DND-41 (cell line): ENCODE results near the gene HYKK.

ENCODE experiments used
- ATAC-seq: fragments of 200-7000 bp; cut with Tn5 transposase; 3 replicates; pipeline ENCODE4 v1.9.1; 2021; ENCODE audit warnings: low read depth; ENCODE audit not compliant: insufficient read depth
- DNase-seq: peaks from one replicate; pipeline ENCODE4 v3.0.0-alpha.2; 2020
- H2AFZ ChIP-seq: 2 replicates; pipeline ENCODE4 v1.6.0; 2012; ENCODE audit warnings: low read depth, low read length
- H3K27ac ChIP-seq: 2 replicates; pipeline ENCODE4 v1.5.1; 2012; ENCODE audit warnings: low read length, inconsistent platforms
- H3K27me3 ChIP-seq: fragments of 200-600 bp; sonication (generic); 2 replicates; pipeline ENCODE4 v1.6.0; 2012; ENCODE audit warnings: low read length, mild to moderate bottlenecking, inconsistent platforms; ENCODE audit not compliant: insufficient read depth, poor library complexity
- H3K36me3 ChIP-seq: 2 replicates; pipeline ENCODE4 v1.5.1; 2012; ENCODE audit warnings: low read length, inconsistent platforms; ENCODE audit not compliant: insufficient read depth
- H3K4me1 ChIP-seq: 2 replicates; pipeline ENCODE4 v1.5.1; 2012; ENCODE audit warnings: mild to moderate bottlenecking, low read length; ENCODE audit not compliant: insufficient read depth
- H3K4me2 ChIP-seq: 2 replicates; pipeline ENCODE4 v1.6.0; 2012; ENCODE audit warnings: mild to moderate bottlenecking, moderate library complexity, low read length, inconsistent platforms; ENCODE audit not compliant: insufficient read depth
- H3K4me3 ChIP-seq, 2 experiments: fragments of 200-600 bp in 1 of 2; shearing (Covaris generic) in 1 of 2; 2 replicates each; pipeline ENCODE4 v1.5.1; 2012 to 2016; ENCODE audit warnings: inconsistent platforms in 2 of 2, low read length in 2 of 2, mild to moderate bottlenecking in 2 of 2, low read depth in 1 of 2, moderate library complexity in 1 of 2
- H3K79me2 ChIP-seq: 2 replicates; pipeline ENCODE4 v1.6.0; 2012; ENCODE audit warnings: low read length, inconsistent platforms; ENCODE audit not compliant: insufficient read depth
- H3K9ac ChIP-seq: 2 replicates; pipeline ENCODE4 v1.6.0; 2012; ENCODE audit warnings: low read depth, mild to moderate bottlenecking, inconsistent platforms, low read length, moderate library complexity
- H3K9me3 ChIP-seq: 2 replicates; pipeline ENCODE4 v1.5.1; 2012; ENCODE audit warnings: low read length, moderate library complexity, mild to moderate bottlenecking, inconsistent platforms; ENCODE audit not compliant: insufficient read depth, severe bottlenecking
- H4K20me1 ChIP-seq: 2 replicates; pipeline ENCODE4 v1.6.0; 2012; ENCODE audit warnings: low read length; ENCODE audit not compliant: insufficient read depth
- EZH2 ChIP-seq: IDR thresholded peaks from 3 replicates; pipeline ENCODE4 v1.6.1; 2012; ENCODE audit warnings: borderline replicate concordance, low read depth, mild to moderate bottlenecking, moderate library complexity, low read length, inconsistent platforms; ENCODE audit not compliant: severe bottlenecking
- TF ChIP-seq, protein P1 (sequence below): IDR thresholded peaks from 2 replicates; pipeline ENCODE4 v1.5.1; 2012; ENCODE audit warnings: borderline replicate concordance, low read length, moderate library complexity, mild to moderate bottlenecking; ENCODE audit not compliant: poor library complexity, severe bottlenecking; ENCODE audit errors: extremely low read depth

HYKK gene

DNA sequence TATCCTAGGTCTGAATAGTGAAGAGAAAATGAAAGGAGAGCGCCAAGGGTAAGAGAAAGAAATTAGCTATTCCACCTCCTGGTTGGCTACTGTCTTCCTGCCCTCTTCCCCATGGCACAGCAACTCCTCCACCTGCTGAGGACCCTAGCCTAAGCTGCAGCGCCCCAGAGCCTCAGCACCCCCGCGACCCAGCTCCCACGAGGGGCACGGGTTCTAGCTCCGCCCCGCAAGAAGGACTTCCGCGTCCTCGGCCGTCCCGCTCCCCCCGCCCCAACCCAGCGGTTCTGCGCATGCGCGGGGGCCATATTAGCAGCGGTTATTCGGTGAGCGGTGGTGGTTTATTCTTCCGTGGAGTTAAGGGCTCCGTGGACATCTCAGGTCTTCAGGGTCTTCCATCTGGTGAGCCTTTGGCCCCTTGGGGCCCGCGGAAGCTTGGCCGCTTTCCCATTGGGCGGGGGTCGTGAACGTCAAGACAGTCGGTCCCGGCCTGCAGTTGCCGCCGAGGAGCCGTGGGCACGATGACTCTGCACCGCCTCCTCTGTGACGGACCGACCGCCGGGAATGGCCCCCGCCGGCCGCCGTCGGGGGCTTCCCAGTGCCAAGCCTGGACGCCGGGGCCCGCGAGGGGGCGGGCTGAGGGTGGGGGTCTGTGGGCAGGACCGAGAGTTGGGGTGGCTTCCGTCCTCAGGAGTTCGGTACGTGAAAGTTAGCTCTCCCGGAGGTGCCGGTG lies 32.9 kb downstream of the HYKK start, which contains the start of gene PSMA4:
TSS of gene PSMA4 (plus strand) at position 304 of the 730 bp plus-strand sequence. CDS start 1,484 bp downstream, outside the sequence.
- Histone ChIP-seq H3K27me3 (no peaks in the 10 kb centered on the region), H3K9ac (peak within 1 kb of the TSS; percentile 98), H3K4me3 (peak within 1 kb of the TSS; percentile 84 to 91), H2AFZ (peak within 1 kb of the TSS; percentile 99), H3K36me3 (peaks cover 34% of the 10 kb centered on the region), H3K27ac (peak within 1 kb of the TSS; percentile 100), H3K4me2 (peak within 1 kb of the TSS; percentile 79), H3K4me1 (peaks cover 33% of the 10 kb centered on the region), H3K79me2 (peaks cover 41% of the 10 kb centered on the region), H4K20me1 (peaks cover 12% of the 10 kb centered on the region; the same call in 1 of the 2 replicates), H3K9me3 (no peaks in the 10 kb centered on the region)
- DNase-seq (peak; percentile 92), ATAC-seq (peak; percentile 85)
- TF ChIP-seq, protein P1, sequence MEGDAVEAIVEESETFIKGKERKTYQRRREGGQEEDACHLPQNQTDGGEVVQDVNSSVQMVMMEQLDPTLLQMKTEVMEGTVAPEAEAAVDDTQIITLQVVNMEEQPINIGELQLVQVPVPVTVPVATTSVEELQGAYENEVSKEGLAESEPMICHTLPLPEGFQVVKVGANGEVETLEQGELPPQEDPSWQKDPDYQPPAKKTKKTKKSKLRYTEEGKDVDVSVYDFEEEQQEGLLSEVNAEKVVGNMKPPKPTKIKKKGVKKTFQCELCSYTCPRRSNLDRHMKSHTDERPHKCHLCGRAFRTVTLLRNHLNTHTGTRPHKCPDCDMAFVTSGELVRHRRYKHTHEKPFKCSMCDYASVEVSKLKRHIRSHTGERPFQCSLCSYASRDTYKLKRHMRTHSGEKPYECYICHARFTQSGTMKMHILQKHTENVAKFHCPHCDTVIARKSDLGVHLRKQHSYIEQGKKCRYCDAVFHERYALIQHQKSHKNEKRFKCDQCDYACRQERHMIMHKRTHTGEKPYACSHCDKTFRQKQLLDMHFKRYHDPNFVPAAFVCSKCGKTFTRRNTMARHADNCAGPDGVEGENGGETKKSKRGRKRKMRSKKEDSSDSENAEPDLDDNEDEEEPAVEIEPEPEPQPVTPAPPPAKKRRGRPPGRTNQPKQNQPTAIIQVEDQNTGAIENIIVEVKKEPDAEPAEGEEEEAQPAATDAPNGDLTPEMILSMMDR, result no peak

DNA sequence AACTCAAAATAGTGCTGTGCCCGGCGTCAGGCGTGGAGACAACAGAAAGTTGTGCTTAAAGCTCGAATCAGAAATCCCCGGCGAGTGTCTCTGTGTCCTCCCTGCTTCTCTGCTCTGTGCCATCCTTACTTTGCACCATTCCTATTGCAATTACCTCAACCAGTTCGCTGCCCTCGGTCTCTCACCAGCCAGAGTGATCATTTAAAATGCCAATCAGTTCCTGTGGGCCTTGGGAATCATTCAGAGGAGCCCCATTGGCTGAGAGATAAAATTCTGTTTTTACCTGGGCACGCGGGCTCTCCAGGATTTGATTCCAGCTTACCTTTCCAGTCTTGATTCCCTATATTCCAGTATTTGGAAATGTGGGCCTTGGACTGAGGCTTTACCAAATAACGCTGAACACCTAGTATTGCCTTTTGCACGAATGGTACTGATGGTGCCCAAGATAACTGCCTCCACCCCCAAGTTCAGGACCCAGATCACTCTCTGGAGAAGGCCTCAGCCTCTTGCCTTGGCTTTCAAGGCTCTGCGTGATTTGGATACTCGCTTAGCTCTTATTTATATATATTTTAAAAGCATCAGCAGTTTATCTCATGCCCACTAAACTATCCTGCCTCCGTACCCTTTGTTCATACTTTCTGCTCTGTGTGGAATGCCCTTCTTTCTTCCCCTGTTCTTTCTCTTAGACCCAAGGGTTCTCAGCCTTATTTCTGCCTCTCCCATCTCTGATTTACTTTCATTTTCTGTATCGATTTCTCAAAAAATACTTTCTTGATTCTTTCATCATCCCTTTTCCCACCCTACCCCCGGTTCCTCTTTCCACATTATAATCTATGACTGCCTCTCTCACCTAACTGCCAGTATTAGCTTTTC lies 33.7 kb downstream of the HYKK start:
- peak overlapping the region; percentile 79 for H3K4me2 ChIP-seq
- TF ChIP-seq EZH2, result no peak
- TF ChIP-seq, protein P1, result no peak
- peaks cover 42% of the 10 kb centered on the region for H3K36me3 ChIP-seq
- H2AFZ ChIP-seq, result peak overlapping the region; percentile 99
- H3K9me3 ChIP-seq, result no peaks in the 10 kb centered on the region
- H3K4me1 ChIP-seq, result peaks cover 33% of the 10 kb centered on the region
- peak overlapping the region; percentile 84 to 91 for H3K4me3 ChIP-seq
- ATAC-seq (no peak), DNase-seq (peak; percentile 17)
- no peaks in the 10 kb centered on the region for H3K27me3 ChIP-seq
- H3K79me2 ChIP-seq, result peaks cover 41% of the 10 kb centered on the region
- peak overlapping the region; percentile 100 for H3K27ac ChIP-seq
- H3K9ac ChIP-seq, result peak overlapping the region; percentile 98
- H4K20me1 ChIP-seq, result peaks cover 12% of the 10 kb centered on the region; the same call in 1 of the 2 replicates

DNA sequence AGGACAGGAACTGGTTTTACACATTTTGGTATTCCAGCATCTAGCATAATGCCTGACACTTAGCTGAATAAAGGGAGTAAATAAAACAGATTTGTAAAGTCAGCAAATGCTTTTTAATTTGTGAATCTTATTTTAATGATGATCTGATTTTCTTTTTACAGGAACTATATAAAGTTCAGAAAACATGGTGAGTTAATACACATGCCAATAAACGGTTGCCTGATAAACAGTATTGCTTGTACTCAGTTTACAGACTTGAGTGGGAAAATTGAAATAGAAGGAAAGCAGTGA lies 34.3 kb downstream of the HYKK start:
- H2AFZ ChIP-seq, result no peak overlapping the region
- no peak for TF ChIP-seq EZH2
- TF ChIP-seq, protein P1, result no peak
- ATAC-seq, result no peak
- H3K4me1 ChIP-seq, result peaks cover 33% of the 10 kb centered on the region
- H3K27me3 ChIP-seq, result no peaks in the 10 kb centered on the region
- peak overlapping the region; percentile 100; the same call in 1 of the 2 replicates for H3K27ac ChIP-seq
- peaks cover 12% of the 10 kb centered on the region; the same call in 1 of the 2 replicates for H4K20me1 ChIP-seq
- peaks cover 41% of the 10 kb centered on the region for H3K79me2 ChIP-seq
- H3K9ac ChIP-seq, result peak overlapping the region; percentile 98
- H3K9me3 ChIP-seq, result no peaks in the 10 kb centered on the region
- H3K4me2 ChIP-seq, result peak overlapping the region; percentile 79
- H3K36me3 ChIP-seq, result peaks cover 47% of the 10 kb centered on the region
- peak overlapping the region; percentile 84 to 91; a peak in 3 of 4 replicates for H3K4me3 ChIP-seq
- no peak for DNase-seq
